Skeletal muscle cell (primary cell): Measurements from ENCODE around the gene EEF1A2.

Experiments
- DNase-seq: peaks from one replicate; pipeline ENCODE4 v3.0.0-alpha.2; 2010; ENCODE audit warnings: low read depth
- H3K4me3 ChIP-seq: 2 replicates; pipeline ENCODE4 v1.5.1; 2011; ENCODE audit warnings: low read depth, mild to moderate bottlenecking, control low read depth, low read length, moderate library complexity

The EEF1A2 gene

DNA sequence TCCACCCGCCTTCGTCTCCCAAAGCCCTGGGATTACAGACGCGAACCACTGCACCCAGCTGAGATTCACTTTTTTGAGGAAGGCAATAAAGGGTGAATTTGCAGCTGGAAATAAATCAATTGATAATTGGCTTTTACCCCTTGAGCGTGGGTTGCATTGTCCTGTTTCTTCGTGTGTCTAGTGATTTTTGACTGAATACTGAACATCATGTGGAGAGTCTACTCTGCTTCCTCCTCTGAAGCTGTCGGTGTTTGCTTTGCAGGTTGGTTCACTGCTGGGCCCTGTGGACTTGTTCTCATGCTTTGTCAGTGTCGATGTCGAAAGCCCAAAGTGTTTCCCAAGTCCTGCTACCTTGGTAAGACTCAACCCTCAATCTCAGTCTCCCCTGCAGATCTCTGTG lies 5.8 kb upstream of the EEF1A2 start:
- H3K4me3 ChIP-seq, result no peak overlapping the region

DNA sequence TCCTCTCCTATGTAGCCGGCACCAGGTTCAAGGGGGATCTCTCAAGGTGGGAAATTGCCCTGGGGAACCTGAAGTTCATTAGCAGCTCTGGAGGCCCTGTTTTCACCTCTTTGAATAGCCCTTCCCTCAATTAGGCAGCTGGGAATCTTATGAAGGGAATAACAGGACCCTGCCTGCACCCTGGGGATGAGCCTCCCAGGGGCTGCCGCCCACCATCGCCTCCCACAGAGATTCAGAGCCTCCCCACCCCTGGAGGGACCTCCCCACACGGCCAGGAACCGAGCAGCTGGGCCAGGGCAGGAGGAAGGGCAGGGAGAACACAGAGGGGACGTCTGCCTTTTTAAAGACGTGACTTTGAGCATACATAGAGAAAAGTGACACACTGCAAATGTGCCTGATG lies 4.6 kb upstream of the EEF1A2 start:
- DNase-seq, result no peak
- no peak overlapping the region for H3K4me3 ChIP-seq

More for the DNA sequence above, 5.8 kb upstream of the EEF1A2 start:
- DNase-seq, result no peak

DNA sequence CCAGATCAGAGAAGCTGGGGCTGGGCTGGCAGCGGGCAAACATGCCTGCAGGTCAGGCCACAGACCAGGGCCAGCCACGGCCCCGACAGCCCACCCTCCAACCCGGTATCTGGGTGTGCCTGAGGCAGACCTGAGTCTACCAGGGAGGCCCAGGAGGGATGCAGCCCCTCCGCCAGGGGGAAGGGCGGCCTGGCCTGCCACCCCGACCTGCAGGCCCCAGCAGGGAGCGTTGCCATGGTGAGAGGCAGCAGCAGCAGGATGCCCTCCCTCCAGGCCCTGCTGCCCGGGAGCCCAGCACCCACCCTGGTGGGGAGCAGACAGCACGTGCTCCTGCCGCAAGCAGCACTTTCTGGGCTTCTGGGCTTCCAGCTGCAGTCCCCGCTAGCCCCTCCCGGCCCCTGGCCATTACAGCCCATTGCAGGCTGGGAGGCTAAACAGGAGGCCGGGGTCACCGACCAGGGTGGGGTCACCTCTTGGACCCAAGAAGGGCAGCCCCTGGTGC lies 3.8 kb upstream of the EEF1A2 start:
- H3K4me3 ChIP-seq, result no peak overlapping the region
- no peak for DNase-seq

DNA sequence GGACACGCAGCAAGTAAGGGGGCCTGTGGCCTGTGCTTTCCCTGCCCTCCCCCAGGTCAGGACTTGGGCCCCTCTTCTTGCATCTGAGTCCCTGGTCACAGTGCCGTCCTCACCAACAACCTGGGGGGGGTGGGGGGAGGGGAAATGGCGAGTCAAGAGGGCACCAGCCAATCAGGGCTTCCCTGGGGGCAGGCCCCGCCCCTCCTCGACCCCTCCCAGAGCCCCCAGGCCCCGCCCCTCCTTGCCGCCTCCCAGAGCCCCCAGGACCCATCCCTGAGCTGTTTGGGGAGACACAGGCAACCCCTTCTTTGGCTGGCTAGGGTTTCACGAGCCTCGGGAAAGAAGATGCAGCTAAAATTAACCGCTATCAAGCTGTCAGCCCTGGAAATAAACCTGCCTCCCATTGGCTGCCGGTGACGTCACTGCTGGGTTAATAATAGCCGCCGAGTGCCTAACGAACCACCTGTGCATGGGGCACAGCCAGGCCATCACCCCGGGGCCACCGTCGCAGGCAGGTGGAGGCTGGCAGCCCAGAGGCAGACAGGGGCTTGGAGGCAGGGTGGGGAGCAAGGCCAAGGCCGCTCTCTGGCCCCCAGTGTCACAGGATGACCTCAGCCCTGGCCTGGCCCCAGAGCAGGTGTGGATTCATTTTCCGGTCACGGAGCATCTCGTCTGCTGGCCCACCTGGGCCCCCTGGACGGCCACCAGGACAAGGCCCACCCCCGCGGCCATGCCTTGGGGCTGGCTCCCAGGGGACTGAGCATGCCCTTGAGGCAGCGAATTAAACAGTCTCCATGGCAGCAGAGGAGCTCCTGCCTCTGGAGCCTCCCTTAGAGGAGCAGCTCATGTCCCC lies 3.2 kb upstream of the EEF1A2 start:
- H3K4me3 ChIP-seq, result no peak overlapping the region
- no peak for DNase-seq

DNA sequence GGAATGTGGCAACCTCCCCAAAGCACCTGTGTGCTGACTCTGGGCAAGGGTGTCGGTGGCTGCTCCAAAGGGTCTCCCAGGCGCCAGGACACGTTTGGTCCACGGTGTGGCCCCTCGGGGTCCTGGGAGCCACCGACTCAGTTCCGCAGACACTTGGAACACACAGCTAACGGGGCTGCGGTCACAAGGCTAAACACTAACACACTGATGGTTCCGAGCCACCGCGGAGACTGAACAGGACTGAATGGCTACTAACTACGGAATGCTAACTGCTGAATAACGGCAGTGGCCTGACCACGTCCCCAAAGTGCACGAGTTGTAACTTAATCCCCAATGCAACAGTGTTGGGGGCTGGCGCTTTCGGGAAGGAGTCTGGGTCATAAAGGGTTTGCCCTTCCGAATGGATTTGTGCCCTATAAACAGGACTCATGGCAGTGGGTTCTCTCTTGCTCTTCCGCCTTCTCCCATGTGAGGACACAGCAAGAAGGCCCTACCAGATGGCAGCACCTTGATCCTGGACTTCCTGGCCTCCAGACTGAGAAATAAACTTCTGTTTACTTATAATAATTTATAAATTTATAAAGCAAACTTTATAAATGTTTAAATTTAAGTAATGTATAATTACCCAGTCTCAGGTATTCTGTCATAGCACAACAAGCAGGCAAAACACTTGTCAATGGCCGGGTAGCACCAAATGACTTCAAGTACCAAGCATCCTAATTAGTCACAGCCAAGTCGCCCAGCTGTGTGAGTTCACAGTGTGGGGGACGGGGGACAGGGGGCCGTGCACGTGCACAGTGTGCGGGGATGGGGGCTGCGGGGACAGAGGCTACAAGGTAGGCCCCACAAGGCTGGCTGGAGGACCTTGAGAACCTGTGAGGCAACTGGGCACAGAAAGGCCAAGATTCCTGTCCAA lies 2.3 kb upstream of the EEF1A2 start:
- no peak overlapping the region for H3K4me3 ChIP-seq
- DNase-seq, result no peak

DNA sequence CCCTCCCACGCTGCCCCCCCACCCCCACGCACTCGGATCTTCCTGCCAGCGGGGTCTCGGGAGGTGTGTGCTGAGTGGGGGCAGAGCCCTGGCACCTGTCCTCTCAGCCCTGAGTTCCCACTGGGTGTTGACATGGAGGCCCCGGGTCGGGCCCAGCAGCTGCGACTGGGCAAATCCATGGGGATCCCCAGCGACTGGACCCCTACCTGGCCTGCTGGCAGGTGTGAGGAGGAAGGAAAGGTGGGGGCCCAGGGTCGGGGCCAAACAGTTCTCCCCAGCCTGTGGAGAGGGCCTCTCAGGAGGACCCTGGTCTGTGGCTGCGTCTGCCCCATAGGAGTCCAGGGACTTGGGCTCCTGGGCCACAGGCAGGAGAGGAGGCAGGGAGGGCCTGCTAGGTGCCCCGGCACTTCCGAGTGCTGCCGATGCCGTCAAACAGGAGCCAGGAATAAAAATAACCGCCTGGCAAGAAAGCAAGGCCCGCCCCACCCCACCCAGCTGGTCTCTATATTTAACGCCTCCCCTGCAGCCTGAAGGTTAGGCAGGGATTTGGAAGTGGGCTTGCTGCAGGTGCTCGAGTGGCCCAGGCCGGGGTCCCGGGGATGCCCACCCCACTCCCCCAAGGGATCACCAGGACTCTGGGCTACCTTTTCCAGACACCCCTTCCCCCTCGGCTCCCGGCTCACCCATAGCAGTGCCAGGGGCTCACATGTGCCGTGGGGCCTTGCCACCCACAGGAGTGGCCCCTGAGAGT lies 1.4 kb upstream of the EEF1A2 start:
- no peak overlapping the region for H3K4me3 ChIP-seq
- no peak for DNase-seq

DNA sequence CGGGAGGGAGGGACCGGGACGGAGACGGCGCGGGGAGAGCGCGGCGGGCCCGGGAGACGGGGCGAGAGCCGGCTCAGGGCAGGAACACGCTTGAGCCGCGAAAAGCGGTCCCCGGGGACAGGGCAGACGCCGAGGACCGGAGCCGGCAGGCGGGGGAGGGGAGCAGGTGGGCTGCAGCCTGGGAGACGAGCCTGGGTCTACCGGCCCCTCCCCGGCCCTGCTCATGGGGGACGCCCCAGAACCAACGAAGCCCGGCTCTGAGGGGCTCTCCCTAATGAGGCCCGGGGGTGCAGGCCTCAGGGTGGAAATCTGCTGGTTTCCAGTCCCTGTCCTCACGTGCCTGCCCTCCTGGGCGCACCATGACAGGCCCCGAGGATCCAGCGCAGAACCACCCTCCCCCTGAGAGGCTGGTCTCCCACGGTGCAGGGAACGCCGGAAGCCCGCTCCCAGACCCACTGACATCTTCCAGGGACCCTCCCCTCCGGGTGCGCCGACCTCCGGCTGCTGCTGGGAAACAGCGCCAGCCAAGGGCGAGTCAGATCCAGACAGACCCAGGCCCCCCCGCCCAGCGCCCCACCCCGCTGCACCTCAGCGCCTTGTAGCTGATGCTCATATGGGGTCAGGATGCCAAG lies 571 bp upstream of the EEF1A2 start:
- H3K4me3 ChIP-seq, result peak overlapping the region; percentile 23
- DNase-seq, result no peak

DNA sequence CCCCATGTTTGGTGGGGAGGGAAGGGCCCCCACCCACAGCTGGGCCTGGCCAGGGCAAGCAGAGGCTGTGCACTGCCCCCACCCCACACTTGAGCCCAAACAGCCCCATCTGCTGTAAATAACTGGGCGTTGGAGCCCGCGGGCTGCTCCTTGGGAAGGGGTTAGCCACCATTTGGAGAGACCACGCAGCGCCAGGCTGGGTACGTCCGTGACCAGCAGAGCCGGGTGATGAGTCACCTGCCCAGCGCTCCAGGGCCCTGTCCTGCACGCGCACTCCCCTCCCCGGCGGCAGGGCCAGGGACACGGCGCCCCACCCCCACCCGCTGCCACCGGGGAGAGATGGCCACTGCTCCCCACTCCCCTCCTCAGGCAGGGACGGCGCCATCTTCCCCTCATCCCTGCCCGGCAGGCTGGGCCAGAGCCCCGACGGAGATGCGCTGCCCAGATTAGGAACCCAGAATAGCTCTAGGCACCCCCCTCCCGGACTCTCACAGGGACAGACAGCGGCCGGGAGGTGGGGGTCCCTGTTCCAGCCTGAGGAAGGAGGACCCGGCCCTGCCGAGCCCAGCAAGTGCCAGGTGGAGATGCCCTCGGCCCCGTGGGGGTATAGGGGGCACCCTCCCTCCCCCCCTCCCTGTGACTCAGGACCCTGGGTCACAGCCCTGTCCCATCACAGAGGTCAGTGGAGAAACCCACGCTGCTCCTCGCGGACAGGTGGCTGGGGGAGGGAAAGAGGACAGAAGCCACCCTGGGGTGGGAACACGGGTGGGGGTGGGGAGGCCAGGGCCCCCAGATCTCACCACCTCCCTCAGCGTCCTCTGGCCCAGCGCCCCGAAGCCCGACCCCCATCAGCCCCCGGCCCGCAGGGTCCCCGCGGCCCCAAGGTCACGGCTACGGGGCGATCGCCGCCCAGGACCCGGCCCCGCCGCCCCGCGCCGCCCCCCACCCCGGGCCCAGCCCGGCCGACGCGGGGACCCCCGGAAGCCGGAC lies 642 bp downstream of the EEF1A2 start:
- H3K4me3 ChIP-seq, result no peak overlapping the region
- DNase-seq, result no peak

DNA sequence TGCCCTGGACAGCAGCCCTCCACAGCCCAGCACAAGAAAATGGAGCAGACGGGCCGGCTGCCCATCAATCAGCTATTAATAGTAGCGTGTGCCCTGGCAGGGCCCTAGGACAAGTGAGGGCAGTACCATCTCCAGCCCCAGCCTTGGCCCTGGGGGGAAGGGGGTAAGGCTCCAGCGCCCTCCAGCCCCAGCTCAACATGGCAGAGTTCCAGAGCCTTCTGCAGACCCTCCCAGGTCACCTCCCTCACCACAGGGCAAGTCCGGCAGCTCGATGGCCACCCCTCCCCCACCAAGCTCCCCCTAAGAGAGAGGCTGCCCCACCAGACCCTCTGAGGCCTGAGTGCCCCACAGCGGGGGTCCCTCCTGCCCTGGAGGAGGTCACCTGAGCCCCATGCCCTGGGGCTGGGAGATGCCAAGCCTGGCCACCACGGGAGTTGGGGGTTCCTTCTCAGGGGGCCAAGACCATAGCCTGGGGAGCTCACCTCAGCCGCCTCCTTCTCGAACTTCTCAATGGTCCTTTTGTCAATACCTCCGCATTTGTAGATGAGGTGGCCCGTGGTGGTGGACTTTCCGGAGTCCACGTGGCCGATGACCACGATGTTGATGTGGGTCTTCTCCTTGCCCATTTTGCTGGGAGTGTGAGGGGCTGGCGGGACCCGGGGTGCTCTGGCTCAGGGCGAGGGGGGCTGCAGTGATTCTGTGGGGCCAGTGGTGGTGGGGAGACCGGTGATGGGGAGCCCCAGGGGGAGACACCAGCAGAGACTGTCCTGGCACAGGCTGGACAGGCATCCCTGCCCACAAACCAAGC lies 1.5 kb downstream of the EEF1A2 start:
- no peak for DNase-seq
- no peak overlapping the region for H3K4me3 ChIP-seq

DNA sequence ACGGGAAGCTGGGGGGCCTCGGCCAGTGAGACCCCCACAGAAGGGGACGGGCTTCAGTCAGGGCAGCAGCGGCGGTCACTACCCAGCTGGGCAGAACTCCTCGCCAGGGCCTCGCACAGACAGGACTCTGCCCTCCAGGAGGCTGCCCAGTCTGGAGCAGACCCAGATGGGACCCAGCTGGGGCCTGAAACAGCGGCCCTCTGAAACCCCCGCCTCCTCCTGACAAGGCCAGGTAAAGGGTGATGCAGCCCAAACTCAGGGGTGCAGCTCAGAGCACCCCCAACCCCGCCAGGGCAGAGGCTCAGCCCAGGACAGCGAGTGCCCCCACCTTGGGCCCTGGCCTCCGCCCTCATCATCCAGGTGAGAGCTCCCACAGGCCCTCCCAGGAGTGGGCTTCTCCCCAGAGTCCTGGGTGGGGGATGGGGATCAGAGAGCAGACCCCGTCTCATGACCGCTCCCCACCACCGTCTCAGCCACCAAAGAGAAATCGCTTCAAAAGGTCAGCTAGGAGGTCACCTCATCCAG lies 2.2 kb downstream of the EEF1A2 start:
- DNase-seq, result no peak
- H3K4me3 ChIP-seq, result no peak overlapping the region

DNA sequence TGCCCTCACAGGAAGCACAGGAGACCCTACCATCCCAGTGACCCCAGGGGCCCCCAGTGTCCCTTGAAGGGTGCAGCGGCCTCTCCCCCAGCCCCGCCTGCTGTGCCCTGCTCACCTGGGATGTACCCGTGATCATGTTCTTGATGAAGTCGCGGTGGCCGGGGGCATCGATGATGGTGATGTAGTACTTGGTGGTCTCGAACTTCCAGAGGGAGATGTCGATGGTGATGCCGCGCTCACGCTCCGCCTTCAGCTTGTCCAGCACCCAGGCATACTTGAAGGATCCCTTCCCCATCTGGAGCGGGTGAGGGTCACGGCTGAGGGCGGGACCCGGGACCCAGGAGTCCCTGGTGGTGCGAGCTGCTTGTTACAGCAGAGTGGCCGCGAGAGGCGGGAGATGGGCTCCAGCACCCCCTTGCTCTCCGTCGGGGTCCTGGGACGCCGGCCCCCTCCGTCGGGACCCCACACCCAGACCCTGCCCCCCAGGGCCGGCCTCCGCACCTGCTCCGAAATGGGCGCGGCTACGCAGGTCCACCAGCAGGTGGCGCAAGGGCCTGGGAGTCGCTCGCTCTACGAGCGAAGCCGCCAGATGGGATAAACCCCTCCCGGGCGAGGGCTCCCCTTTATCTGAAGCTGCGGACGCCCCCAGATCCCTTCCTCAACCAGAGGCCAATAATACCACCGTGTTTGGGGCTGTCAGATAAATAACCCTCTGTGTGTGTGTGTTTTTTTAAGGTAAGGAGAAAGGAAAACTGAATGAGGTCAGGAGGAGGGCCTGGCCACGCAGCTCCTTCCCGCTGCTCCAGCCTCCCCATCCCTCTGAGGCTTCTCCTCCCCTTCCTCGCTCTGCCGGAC lies 2.9 kb downstream of the EEF1A2 start:
- H3K4me3 ChIP-seq, result peak overlapping the region; percentile 15
- no peak for DNase-seq

DNA sequence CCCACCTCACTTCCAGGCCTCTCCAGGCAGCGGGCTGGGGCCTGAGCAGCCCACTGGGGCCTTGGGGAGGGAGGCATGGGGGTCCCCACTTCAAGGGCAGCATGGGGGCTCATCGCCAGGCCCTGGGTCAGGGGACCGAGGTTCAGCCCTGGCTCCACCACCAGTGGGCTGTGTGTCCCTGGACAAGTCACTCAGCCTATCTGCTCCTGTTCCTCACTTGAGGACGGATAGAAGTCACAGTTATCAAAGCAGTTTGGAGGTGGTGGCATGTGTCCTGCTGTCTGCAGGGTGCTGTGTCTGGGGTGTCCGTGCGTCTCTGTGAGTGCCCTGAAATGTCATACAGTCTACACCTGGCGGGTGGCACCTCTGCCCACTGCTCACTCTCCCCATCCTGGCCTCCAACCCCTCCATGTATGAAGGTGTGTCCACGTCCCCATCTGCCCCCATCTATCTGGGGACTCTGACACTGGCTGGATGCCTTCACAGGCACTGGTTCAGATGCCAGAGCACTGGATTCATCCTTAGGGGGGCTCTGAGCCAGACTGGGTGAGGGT lies 3.6 kb downstream of the EEF1A2 start:
- H3K4me3 ChIP-seq, result no peak overlapping the region
- DNase-seq, result no peak

DNA sequence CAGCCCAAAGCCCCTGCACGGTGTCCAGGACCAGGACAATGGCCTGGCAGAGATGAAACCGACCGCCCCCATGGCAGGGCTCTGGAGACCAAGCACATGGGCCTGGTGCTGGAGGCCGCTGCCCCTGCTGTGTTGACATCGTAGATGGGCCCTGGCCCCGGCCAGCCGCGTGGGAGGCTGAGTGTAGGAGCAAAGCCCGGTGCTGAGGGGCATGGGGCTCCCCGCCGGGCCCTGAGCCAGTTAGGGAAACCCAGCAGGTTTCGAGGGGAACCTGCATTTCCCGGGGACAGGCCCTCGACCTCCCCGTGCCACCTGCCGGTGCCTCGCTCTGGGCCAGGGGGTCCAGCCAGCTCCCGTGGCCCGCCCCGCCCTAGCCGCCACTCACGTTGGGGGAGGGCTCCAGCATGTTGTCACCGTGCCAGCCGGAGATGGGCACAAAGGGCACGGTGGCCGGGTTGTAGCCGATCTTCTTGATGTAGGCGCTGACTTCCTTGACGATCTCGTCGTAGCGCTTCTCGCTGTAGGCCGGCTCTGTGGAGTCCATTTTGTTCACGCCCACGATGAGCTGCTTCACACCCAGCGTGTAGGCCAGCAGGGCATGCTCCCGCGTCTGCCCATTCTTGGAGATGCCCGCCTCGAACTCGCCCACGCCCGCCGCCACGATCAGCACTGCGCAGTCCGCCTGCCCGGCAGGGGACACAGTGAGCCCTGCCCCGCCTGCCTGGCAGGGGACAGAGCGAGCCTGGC lies 4.3 kb downstream of the EEF1A2 start:
- DNase-seq, result no peak
- no peak overlapping the region for H3K4me3 ChIP-seq

DNA sequence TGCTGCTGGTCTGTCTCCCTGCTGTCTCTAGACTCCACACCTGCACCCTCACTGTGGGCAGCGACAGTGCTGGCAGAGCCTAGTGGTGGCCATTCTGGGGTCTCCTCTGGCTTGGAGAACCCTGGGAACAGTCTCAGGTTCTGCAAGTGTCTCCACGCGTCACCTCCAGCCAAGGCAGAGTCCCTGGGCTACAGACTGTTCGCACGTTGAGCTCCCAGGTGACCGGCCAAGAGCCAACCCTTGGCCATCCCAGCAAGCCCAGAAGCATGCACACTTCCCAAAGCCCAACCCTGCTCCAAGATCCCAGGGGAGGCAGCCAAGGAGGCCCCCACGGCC lies 4.8 kb downstream of the EEF1A2 start:
- DNase-seq, result no peak
- H3K4me3 ChIP-seq, result no peak overlapping the region

DNA sequence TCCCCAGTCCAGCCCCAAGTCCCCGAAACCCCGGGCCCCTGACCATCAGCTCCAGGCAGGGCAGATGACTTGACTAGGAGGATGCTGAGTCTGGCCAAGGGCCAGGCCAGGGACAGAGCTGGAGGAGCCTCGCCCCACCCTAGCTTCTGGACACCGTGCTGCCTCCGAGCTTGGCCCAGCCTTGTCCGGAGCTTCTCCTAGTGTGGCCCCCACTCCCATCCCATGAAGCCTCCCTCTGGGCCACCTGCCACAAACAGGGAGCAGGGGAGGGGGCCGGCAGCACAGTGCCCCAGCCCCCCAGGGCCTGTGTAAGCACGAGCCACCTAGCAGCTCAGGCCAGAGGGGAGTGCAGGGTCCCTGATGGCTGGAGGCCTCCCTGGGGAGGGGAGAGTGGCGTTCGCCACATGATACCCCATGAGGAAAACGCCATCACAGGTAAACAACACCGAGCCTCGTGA lies 5.3 kb downstream of the EEF1A2 start:
- no peak for DNase-seq
- H3K4me3 ChIP-seq, result no peak overlapping the region
